Spleen (tissue), 7 donors: ENCODE results near the gene DLGAP3.
"Not testable (repeated sequence)": the region's sequence is repeated elsewhere in the genome, so short reads cannot be mapped to it uniquely, and the experiment has no call there.

Experiments
- POLR2A ChIP-seq, 3 donors: fragments of 450-650 bp; IDR thresholded peaks; one replicate each; pipeline ENCODE4 v1.5.1; 2017; ENCODE audit warnings: antibody characterized with exemption in 3 of 3, mild to moderate bottlenecking in 1 of 3
- POLR2AphosphoS5 ChIP-seq, 3 donors: sonication (generic); formaldehyde crosslinking; IDR thresholded peaks; one replicate each; pipeline ENCODE4 v1.5.1; 2017; ENCODE audit warnings: antibody characterized with exemption in 3 of 3
- TF ChIP-seq, protein P1 (sequence below), 11 experiments: fragments of 200-600 bp in 7 of 11; fragments of 450-650 bp in 4 of 11; sonication (generic) in 4 of 11; IDR thresholded peaks in 8 of 11; conservative IDR thresholded peaks in 3 of 11; 1 replicate in 7 of 11; 2 replicates in 4 of 11; pipeline versions ENCODE4 v1.4.0 to v1.8.0; 2016 to 2021; ENCODE audit warnings: antibody characterized with exemption in 11 of 11, inconsistent platforms in 4 of 11, mild to moderate bottlenecking in 1 of 11
- donor health status: DM: no; HTN: no; CAD: no; lungs with moderate emphysema.
- donor health status: DM: no; HTN: no; CAD: no.
- donor health status: DM: no; HTN: no; CAD: no.

DNA sequence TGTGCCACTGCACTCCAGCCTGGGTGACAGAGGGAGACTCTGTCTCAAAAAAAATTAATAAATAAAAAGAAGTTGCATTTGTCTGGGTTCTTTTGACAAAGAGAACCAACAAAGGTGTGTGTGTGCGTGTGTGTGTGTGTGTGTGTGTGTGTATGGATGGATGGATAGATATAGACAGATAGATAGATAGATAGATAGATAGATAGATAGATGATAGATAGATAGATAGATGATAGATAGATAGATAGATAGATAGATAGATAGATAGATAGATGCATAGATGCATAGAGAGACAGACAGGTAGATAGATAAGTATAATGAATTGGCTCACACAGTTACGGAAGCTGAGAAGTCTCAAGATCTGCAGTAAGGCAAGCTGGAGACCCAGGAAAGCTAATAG lies 12.3 kb upstream of the DLGAP3 start:
- TF ChIP-seq, protein P1, sequence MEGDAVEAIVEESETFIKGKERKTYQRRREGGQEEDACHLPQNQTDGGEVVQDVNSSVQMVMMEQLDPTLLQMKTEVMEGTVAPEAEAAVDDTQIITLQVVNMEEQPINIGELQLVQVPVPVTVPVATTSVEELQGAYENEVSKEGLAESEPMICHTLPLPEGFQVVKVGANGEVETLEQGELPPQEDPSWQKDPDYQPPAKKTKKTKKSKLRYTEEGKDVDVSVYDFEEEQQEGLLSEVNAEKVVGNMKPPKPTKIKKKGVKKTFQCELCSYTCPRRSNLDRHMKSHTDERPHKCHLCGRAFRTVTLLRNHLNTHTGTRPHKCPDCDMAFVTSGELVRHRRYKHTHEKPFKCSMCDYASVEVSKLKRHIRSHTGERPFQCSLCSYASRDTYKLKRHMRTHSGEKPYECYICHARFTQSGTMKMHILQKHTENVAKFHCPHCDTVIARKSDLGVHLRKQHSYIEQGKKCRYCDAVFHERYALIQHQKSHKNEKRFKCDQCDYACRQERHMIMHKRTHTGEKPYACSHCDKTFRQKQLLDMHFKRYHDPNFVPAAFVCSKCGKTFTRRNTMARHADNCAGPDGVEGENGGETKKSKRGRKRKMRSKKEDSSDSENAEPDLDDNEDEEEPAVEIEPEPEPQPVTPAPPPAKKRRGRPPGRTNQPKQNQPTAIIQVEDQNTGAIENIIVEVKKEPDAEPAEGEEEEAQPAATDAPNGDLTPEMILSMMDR (IDR thresholded peaks at IDR 0.05 in 8 of 11, conservative IDR thresholded peaks at IDR 0.05 in 3 of 11), result not testable (repeated sequence)
- TF ChIP-seq POLR2A, POLR2AphosphoS5 (IDR thresholded peaks at IDR 0.05): not testable (repeated sequence)
